ENCODE measurements around the gene COL5A1. TPM values are rescaled to one million over a fixed set of nuclear protein-coding genes. Genes with fewer than 3 reads are reported as not detected.

Gene COL5A1
- total RNA-seq, 1 experiment from 2014 or later: 9.5 TPM

DNA sequence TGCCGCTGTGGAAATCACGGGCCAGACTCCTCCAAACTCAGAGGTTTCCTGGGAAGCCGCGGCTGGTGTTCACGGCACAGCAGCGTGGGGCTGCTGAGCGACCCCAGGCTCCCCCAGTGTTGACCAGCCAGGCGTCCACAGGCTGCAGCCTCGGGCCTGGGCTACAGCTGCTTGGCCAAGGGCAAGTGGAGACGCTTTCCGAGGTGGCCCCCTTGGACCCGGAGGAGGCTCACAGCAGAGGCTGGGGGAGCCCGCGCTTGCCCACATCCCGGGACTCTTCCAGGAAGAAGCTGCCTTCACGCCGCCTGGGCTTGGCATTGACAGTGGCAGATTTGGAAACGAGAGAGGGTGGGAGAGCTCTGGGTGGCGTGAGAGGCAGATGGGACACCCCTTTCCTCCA, 186.0 kb downstream of the COL5A1 start:
- H3K23ac ChIP-seq (ENCODE audit: insufficient read length, low read depth, low read length): no peak overlapping the region
- H3K27me3 Mint-ChIP-seq (ENCODE audit: low read depth): no peaks in the 10 kb centered on the region; the same call in 1 of the 2 replicates
- H3K79me2 ChIP-seq (ENCODE audit: insufficient read depth, low read length): no peaks in the 10 kb centered on the region
- H3T11ph ChIP-seq (ENCODE audit: low read length): no peak overlapping the region
- no peak overlapping the region for H3K4me2 ChIP-seq (ENCODE audit: insufficient read depth, insufficient read length, low read length)
- H2BK15ac ChIP-seq (ENCODE audit: low read depth, low read length): no peak overlapping the region
- no peak for TF ChIP-seq CTCF (conservative IDR thresholded peaks at IDR 0.05)
- H3K4ac ChIP-seq (ENCODE audit: low read depth, low read length): no peak overlapping the region
- H3K18ac ChIP-seq (ENCODE audit: insufficient read length, low read depth, low read length): no peak overlapping the region
- H4K8ac ChIP-seq (replicated peaks; ENCODE audit: insufficient read length, low read depth, low read length): no peak overlapping the region
- no peaks in the 10 kb centered on the region for H3K4me1 ChIP-seq (ENCODE audit: insufficient read depth, low read length)
- no peak overlapping the region for H2AFZ ChIP-seq (ENCODE audit: low read length)
- no peak overlapping the region for H2AK5ac ChIP-seq (ENCODE audit: insufficient read length, low read length)
- H3K27ac ChIP-seq (ENCODE audit: insufficient read length, low read depth, low read length): no peak overlapping the region
- no peak overlapping the region for H3K14ac ChIP-seq (ENCODE audit: insufficient read depth, low read length)
- no peaks in the 10 kb centered on the region for H4K20me1 ChIP-seq (ENCODE audit: control insufficient read depth, insufficient read depth, insufficient read length)
- no peak overlapping the region for H3K9ac ChIP-seq (ENCODE audit: extremely low read depth, insufficient read length, low read length)
- H2BK120ac ChIP-seq (ENCODE audit: low read depth, low read length, poor library complexity, severe bottlenecking): no peak overlapping the region
- whole genome bisulfite sequencing (ENCODE audit: extremely low coverage, insufficient read length, low lambda C conversion rate): no CpG with 5 or more reads among the region's 19 CpGs
- no peak overlapping the region for H2BK12ac ChIP-seq (ENCODE audit: insufficient read length, low read depth, low read length)
- H3K9me3 Mint-ChIP-seq: no peaks in the 10 kb centered on the region
- DNase-seq: no peak
- no peaks in the 10 kb centered on the region for H3K9me3 ChIP-seq (ENCODE audit: control insufficient read depth, low read depth, low read length)
- H3K36me3 Mint-ChIP-seq (ENCODE audit: insufficient read depth in 1 of 3, low read depth in 3 of 3): no peaks in the 10 kb centered on the region
- no peak overlapping the region for H3K4me3 Mint-ChIP-seq
- H4K91ac ChIP-seq (ENCODE audit: insufficient read length, low read depth, low read length): no peak overlapping the region
- H2BK5ac ChIP-seq (ENCODE audit: insufficient read length, low read length): no peak overlapping the region
- no peaks in the 10 kb centered on the region for H3K79me1 ChIP-seq (ENCODE audit: insufficient read depth, low read depth, low read length, poor library complexity, severe bottlenecking)
- no peak overlapping the region for H3K56ac ChIP-seq (ENCODE audit: insufficient read length, low read depth, low read length)
- peak overlapping the region in 2 of 3 experiments; percentile 70 to 90; a peak in 4 of 7 replicates for H3K27ac Mint-ChIP-seq
- no peaks in the 10 kb centered on the region for H3K27me3 ChIP-seq (ENCODE audit: insufficient read depth, low read length)
- no peaks in the 10 kb centered on the region for H3K23me2 ChIP-seq (ENCODE audit: insufficient read length, low read depth, low read length, poor library complexity, severe bottlenecking)
- no peak overlapping the region for H2BK20ac ChIP-seq (ENCODE audit: low read depth, low read length, poor library complexity, severe bottlenecking)
- no peak overlapping the region for H4K5ac ChIP-seq (ENCODE audit: insufficient read length, low read depth, low read length)
- H3K4me1 Mint-ChIP-seq: no peaks in the 10 kb centered on the region
